GM12878 (cell line): Measurements from ENCODE around the gene ATF6B.

Experiments used
- BHLHE40 ChIP-seq, 2 experiments: fragments of 450-650 bp in 1 of 2; IDR thresholded peaks; 2 replicates each; pipeline ENCODE4 v1.6.1; 2011 to 2017; ENCODE audit warnings: low read depth in 2 of 2, borderline replicate concordance in 1 of 2, improper control_type of control experiment in 1 of 2, low read length in 1 of 2, mild to moderate bottlenecking in 1 of 2
- EGR1 ChIP-seq, 2 experiments: IDR thresholded peaks; 1 replicate in 1 of 2; 2 replicates in 1 of 2; pipeline ENCODE4 v1.6.1; 2011 to 2012; ENCODE audit warnings: low read depth in 2 of 2, low read length in 2 of 2, borderline replicate concordance in 1 of 2, mild to moderate bottlenecking in 1 of 2, moderate library complexity in 1 of 2
- EP300 ChIP-seq, 2 experiments: fragments of 150-350 bp in 1 of 2; IDR thresholded peaks; 2 replicates each; pipeline ENCODE4 v1.6.1; 2011 to 2012; ENCODE audit warnings: low read depth in 2 of 2, low read length in 2 of 2, borderline replicate concordance in 1 of 2, improper control_type of control experiment in 1 of 2, inconsistent platforms in 1 of 2; ENCODE audit not compliant: control insufficient read depth in 1 of 2
- JUNB ChIP-seq: IDR thresholded peaks from 2 replicates; pipeline ENCODE4 v1.6.1; 2016; ENCODE audit warnings: antibody characterized with exemption, mild to moderate bottlenecking
- MAX ChIP-seq: IDR thresholded peaks from 2 replicates; pipeline ENCODE4 v1.6.1; 2012; ENCODE audit warnings: low read depth, low read length, improper control_type of control experiment
- TF ChIP-seq, protein P1 (sequence below), 3 experiments: IDR thresholded peaks in 2 of 3; conservative IDR thresholded peaks in 1 of 3; 2 replicates each; pipeline ENCODE4 v1.5.1; 2011; ENCODE audit warnings: low read depth in 3 of 3, low read length in 3 of 3, mild to moderate bottlenecking in 3 of 3, control low read depth in 2 of 3, moderate library complexity in 2 of 3, inconsistent platforms in 1 of 3, mixed read lengths in 1 of 3; ENCODE audit not compliant: control insufficient read depth in 2 of 3, insufficient read depth in 1 of 3; ENCODE audit errors: extremely low read depth in 1 of 3
- TF ChIP-seq, protein P2 (sequence below): fragments of 450-650 bp; IDR thresholded peaks from 2 replicates; pipeline ENCODE4 v1.6.1; 2017; ENCODE audit warnings: antibody characterized with exemption, mild to moderate bottlenecking, moderate library complexity

DNA sequence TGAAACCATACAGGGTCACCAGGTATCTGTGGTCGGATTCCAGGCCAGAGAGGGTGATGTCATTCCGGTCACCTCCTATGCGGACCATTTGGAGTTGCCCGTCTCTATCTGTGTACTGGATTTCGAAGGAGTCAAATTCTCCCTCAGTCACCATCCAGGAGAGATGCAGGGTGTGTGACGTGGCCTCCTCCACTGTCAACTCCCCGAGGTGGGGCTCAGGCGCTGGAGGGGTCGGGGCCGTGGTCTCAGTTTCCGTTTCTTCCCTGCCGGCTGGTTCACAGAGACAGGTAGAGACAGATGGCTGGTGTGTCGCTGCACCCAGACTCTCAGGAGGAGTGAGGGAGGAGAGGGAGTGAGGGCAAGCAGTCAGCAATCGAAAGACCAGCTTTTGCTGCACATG lies 59.2 kb downstream of the ATF6B start:
- TF ChIP-seq BHLHE40 (IDR thresholded peaks at IDR 0.05; ENCODE audit: borderline replicate concordance in 1 of 2, low read depth in 2 of 2, low read length in 1 of 2) (no peak), MAX (no peak), EP300 (IDR thresholded peaks at IDR 0.05; ENCODE audit: borderline replicate concordance in 1 of 2, control insufficient read depth in 1 of 2, low read depth in 2 of 2, low read length in 2 of 2) (no peak), EGR1 (IDR thresholded peaks at IDR 0.05; ENCODE audit: borderline replicate concordance in 1 of 2, low read depth in 2 of 2, low read length in 2 of 2) (no peak), JUNB (no peak)
- TF ChIP-seq, protein P1, sequence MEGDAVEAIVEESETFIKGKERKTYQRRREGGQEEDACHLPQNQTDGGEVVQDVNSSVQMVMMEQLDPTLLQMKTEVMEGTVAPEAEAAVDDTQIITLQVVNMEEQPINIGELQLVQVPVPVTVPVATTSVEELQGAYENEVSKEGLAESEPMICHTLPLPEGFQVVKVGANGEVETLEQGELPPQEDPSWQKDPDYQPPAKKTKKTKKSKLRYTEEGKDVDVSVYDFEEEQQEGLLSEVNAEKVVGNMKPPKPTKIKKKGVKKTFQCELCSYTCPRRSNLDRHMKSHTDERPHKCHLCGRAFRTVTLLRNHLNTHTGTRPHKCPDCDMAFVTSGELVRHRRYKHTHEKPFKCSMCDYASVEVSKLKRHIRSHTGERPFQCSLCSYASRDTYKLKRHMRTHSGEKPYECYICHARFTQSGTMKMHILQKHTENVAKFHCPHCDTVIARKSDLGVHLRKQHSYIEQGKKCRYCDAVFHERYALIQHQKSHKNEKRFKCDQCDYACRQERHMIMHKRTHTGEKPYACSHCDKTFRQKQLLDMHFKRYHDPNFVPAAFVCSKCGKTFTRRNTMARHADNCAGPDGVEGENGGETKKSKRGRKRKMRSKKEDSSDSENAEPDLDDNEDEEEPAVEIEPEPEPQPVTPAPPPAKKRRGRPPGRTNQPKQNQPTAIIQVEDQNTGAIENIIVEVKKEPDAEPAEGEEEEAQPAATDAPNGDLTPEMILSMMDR (IDR thresholded peaks at IDR 0.05 in 2 of 3, conservative IDR thresholded peaks at IDR 0.05 in 1 of 3; ENCODE audit: control insufficient read depth in 2 of 3, extremely low read depth in 1 of 3, insufficient read depth in 1 of 3, low read depth in 3 of 3, low read length in 3 of 3) = no peak
- TF ChIP-seq, protein P2, sequence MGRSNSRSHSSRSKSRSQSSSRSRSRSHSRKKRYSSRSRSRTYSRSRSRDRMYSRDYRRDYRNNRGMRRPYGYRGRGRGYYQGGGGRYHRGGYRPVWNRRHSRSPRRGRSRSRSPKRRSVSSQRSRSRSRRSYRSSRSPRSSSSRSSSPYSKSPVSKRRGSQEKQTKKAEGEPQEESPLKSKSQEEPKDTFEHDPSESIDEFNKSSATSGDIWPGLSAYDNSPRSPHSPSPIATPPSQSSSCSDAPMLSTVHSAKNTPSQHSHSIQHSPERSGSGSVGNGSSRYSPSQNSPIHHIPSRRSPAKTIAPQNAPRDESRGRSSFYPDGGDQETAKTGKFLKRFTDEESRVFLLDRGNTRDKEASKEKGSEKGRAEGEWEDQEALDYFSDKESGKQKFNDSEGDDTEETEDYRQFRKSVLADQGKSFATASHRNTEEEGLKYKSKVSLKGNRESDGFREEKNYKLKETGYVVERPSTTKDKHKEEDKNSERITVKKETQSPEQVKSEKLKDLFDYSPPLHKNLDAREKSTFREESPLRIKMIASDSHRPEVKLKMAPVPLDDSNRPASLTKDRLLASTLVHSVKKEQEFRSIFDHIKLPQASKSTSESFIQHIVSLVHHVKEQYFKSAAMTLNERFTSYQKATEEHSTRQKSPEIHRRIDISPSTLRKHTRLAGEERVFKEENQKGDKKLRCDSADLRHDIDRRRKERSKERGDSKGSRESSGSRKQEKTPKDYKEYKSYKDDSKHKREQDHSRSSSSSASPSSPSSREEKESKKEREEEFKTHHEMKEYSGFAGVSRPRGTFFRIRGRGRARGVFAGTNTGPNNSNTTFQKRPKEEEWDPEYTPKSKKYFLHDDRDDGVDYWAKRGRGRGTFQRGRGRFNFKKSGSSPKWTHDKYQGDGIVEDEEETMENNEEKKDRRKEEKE = no peak
